ENCODE results near the gene EIF4H. TPM values are rescaled to one million over a fixed set of nuclear protein-coding genes. Genes with fewer than 3 reads are reported as not detected.

Gene EIF4H
- total RNA-seq, 1 donor from 2014 or later, result 274 TPM

- Mint-ChIP-seq H3K9me3 (ENCODE audit: unreplicated experiment) (no peaks in the 10 kb centered on the region), H3K27me3 (ENCODE audit: unreplicated experiment) (peaks cover 3% of the 10 kb centered on the region), H3K4me1 (ENCODE audit: unreplicated experiment) (peaks cover 2% of the 10 kb centered on the region), H3K27ac (ENCODE audit: unreplicated experiment) (no peak overlapping the region), H3K36me3 (ENCODE audit: low read depth, unreplicated experiment) (peaks cover 27% of the 10 kb centered on the region), H3K4me3 (ENCODE audit: unreplicated experiment) (peak overlapping the region; percentile 70)
- DNase-seq (ENCODE audit: low spot score), result no peak
- no peak for TF ChIP-seq CTCF (IDR thresholded peaks at IDR 0.05; ENCODE audit: unreplicated experiment)
Measured at GRCh38 chr7:74242122-74242443, 67.9 kb downstream of the EIF4H start.

GRCh38 chr7:74246497-74246896, 72.3 kb downstream of the EIF4H start:
- H3K9me3 Mint-ChIP-seq (ENCODE audit: unreplicated experiment), result no peaks in the 10 kb centered on the region
- peaks cover 2% of the 10 kb centered on the region for H3K4me1 Mint-ChIP-seq (ENCODE audit: unreplicated experiment)
- peaks cover 20% of the 10 kb centered on the region for H3K36me3 Mint-ChIP-seq (ENCODE audit: low read depth, unreplicated experiment)
- TF ChIP-seq CTCF (IDR thresholded peaks at IDR 0.05; ENCODE audit: unreplicated experiment), result no peak
- no peak overlapping the region for H3K4me3 Mint-ChIP-seq (ENCODE audit: unreplicated experiment)
- no peak overlapping the region for H3K27ac Mint-ChIP-seq (ENCODE audit: unreplicated experiment)
- peaks cover 1% of the 10 kb centered on the region for H3K27me3 Mint-ChIP-seq (ENCODE audit: unreplicated experiment)
- no peak for DNase-seq (ENCODE audit: low spot score)

Small RNA genes within 50 kb of the gene (microRNA-seq; reads per million reads assigned to microRNA genes)
- gene MIR590 (ENCODE audit: unreplicated experiment), result 199 reads per million, percentile 85 among the genes with 10 or more reads in this experiment

Other genes starting within 250 kb of the EIF4H start
- gene ELN, start 146.2 kb upstream of the EIF4H start, total RNA-seq (ENCODE audit: unreplicated experiment), result 44.8 TPM
- 51.0 TPM for gene LIMK1, start 90.6 kb upstream of the EIF4H start, total RNA-seq (ENCODE audit: unreplicated experiment)
- gene LAT2, start 35.6 kb downstream of the EIF4H start, total RNA-seq (ENCODE audit: unreplicated experiment), result 0.64 TPM
- gene RFC2, start 80.0 kb downstream of the EIF4H start, total RNA-seq (ENCODE audit: unreplicated experiment), result 38.8 TPM
- gene CLIP2, start 115.1 kb downstream of the EIF4H start, total RNA-seq (ENCODE audit: unreplicated experiment), result 110 TPM